ENCODE results near the gene ENOX1. TPM values are rescaled to one million over a fixed set of nuclear protein-coding genes. Genes with fewer than 3 reads are reported as not detected.

The ENOX1 gene
- polyA plus RNA-seq, 2 of the 4 experiments (the other 2 are of a cell fraction) = 0.28 to 0.41 TPM

DNA sequence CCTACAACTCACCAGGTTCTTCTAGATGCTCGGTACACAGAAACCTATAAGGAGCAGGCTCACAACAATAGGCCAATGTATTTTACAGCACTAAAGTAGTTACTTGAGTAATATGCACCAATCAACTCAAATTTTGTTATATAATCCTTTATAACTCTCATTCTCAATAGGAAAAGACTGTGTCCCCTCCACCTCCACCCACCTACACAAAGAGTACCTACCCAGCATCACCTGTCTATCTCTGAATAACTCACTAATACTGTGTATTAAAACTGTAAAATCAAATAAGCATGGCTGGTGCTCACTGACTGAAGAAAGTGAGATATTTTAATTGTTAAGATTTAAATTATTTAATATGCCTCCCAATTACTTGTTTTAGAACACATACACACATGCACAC lies 146.3 kb downstream of the ENOX1 start:
- DNase-seq (ENCODE audit: low read depth in 1 of 2, low spot score in 1 of 2) = no peak
- no peak for ATAC-seq
- H3K9me3 ChIP-seq = no peaks in the 10 kb centered on the region
- H3K4me2 ChIP-seq = no peak overlapping the region
- ChIA-PET CTCF (no interaction called here), POLR2A (no interaction called here)
- 41% methylated on average over 1 of the region's 1 CpG for WGBS (ENCODE audit: missing lambda C conversion rate)
- TF ChIP-seq SREBF2 (IDR thresholded peaks at IDR 0.05) (no peak), GATA3 (IDR thresholded peaks at IDR 0.05; ENCODE audit: borderline replicate concordance) (no peak), KDM5A (IDR thresholded peaks at IDR 0.05) (no peak), HOXB13 (CRISPR knock-in tag; IDR thresholded peaks at IDR 0.05; ENCODE audit: low read depth) (no peak), HEYL (CRISPR knock-in tag; IDR thresholded peaks at IDR 0.05) (no peak), MAFK (IDR thresholded peaks at IDR 0.05; ENCODE audit: partially characterized antibody) (no peak)
- TF ChIP-seq, protein P1, sequence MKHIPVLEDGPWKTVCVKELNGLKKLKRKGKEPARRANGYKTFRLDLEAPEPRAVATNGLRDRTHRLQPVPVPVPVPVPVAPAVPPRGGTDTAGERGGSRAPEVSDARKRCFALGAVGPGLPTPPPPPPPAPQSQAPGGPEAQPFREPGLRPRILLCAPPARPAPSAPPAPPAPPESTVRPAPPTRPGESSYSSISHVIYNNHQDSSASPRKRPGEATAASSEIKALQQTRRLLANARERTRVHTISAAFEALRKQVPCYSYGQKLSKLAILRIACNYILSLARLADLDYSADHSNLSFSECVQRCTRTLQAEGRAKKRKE (CRISPR knock-in tag; IDR thresholded peaks at IDR 0.05; ENCODE audit: low read depth) = no peak
- TF ChIP-seq, protein P2, sequence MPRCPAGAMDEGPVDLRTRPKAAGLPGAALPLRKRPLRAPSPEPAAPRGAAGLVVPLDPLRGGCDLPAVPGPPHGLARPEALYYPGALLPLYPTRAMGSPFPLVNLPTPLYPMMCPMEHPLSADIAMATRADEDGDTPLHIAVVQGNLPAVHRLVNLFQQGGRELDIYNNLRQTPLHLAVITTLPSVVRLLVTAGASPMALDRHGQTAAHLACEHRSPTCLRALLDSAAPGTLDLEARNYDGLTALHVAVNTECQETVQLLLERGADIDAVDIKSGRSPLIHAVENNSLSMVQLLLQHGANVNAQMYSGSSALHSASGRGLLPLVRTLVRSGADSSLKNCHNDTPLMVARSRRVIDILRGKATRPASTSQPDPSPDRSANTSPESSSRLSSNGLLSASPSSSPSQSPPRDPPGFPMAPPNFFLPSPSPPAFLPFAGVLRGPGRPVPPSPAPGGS (IDR thresholded peaks at IDR 0.05) = no peak
- H3K4me3 ChIP-seq = no peak overlapping the region
- FAIRE-seq = no peak
- H3K27ac ChIP-seq = no peak overlapping the region
- no peaks in the 10 kb centered on the region for H3K4me1 ChIP-seq

DNA sequence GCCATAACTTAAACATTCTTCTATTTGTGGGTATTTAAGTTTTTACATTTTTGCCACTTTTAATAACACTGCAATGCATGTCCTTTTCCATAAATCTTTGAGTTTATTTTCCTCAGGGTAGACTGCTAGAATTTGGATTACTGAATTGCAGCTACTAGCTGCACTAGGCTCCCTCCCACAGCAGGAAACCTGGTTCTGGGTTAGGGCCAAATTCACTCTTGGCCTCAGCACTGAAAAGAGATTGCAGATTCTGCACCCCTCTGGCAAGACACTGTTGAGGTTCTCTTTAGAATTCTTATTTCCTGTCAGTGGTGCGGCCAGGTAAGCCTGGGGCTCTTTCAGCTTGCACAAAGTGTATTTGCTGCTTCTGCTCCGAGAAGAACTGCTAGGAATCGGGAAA lies 155.7 kb downstream of the ENOX1 start:
- ChIA-PET POLR2A (no interaction called here), CTCF (no interaction called here)
- TF ChIP-seq MYC (IDR thresholded peaks at IDR 0.05; ENCODE audit: borderline replicate concordance, low read length) (no peak), MAZ (IDR thresholded peaks at IDR 0.05; ENCODE audit: borderline replicate concordance, low read depth, low read length) (no peak), RCOR1 (IDR thresholded peaks at IDR 0.05; ENCODE audit: low read depth, low read length) (no peak), NPAS2 (CRISPR knock-in tag; IDR thresholded peaks at IDR 0.05; ENCODE audit: borderline replicate concordance) (no peak)
- DNase-seq (ENCODE audit: low read depth in 1 of 2, low spot score in 1 of 2) = no peak
- no peak overlapping the region for H3K27ac ChIP-seq
- no peak for FAIRE-seq
- H3K4me3 ChIP-seq = no peak overlapping the region
- WGBS (ENCODE audit: missing lambda C conversion rate) = 37% methylated on average over 3 of the region's 3 CpGs
- no peaks in the 10 kb centered on the region for H3K9me3 ChIP-seq
- H3K4me2 ChIP-seq = no peak overlapping the region
- no peak for ATAC-seq
- no peaks in the 10 kb centered on the region for H3K4me1 ChIP-seq

DNA sequence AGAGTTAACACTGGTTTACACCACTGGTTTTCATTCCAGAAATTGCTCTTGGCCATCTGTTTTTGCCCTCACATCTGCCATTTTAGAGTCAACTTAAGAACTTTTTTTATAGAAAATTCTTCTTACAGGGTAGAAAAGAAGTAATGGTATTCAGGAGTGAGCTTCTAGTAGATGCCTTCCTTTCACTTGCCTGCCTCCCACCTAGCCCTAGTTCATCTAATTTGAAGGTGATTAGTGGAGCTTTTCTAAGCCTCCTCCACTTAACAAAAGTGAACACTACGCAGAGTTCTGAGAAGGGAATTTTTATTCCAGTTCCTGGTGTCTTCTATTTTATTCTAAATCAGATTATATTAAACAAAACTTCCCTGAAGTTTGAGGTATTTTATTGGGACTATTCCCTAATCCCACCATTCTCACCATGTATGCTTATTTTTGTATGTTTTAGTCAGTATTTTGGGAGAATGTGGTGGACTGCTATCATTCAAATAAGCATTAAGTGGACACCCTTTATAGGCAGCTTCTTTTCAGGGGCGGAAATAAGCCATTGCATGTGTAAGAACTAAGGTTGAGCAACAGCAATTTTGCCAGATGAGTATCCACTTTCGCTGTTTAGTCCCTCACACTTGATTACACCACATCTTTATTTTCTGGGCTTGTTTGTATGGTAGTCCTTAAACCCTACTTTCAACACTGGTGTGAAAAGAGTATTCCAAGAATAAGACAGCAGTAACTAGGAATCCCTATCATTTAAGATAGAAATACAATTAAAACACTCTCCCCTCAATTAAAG lies 156.9 kb downstream of the ENOX1 start:
- no peaks in the 10 kb centered on the region for H3K4me1 ChIP-seq
- no peak for TF ChIP-seq EP300 (IDR thresholded peaks at IDR 0.05)
- TF ChIP-seq, protein P3, sequence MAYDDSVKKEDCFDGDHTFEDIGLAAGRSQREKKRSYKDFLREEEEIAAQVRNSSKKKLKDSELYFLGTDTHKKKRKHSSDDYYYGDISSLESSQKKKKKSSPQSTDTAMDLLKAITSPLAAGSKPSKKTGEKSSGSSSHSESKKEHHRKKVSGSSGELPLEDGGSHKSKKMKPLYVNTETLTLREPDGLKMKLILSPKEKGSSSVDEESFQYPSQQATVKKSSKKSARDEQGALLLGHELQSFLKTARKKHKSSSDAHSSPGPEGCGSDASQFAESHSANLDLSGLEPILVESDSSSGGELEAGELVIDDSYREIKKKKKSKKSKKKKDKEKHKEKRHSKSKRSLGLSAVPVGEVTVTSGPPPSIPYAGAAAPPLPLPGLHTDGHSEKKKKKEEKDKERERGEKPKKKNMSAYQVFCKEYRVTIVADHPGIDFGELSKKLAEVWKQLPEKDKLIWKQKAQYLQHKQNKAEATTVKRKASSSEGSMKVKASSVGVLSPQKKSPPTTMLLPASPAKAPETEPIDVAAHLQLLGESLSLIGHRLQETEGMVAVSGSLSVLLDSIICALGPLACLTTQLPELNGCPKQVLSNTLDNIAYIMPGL (CRISPR knock-in tag; IDR thresholded peaks at IDR 0.05; ENCODE audit: borderline replicate concordance) = no peak
- TF ChIP-seq PHF8 (IDR thresholded peaks at IDR 0.05; ENCODE audit: borderline replicate concordance, low read depth) = no peak
- TF ChIP-seq, protein P4, sequence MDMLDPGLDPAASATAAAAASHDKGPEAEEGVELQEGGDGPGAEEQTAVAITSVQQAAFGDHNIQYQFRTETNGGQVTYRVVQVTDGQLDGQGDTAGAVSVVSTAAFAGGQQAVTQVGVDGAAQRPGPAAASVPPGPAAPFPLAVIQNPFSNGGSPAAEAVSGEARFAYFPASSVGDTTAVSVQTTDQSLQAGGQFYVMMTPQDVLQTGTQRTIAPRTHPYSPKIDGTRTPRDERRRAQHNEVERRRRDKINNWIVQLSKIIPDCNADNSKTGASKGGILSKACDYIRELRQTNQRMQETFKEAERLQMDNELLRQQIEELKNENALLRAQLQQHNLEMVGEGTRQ (IDR thresholded peaks at IDR 0.05) = no peak
- no peak for TF ChIP-seq SMC3 (IDR thresholded peaks at IDR 0.05)
- TF ChIP-seq, protein P5, sequence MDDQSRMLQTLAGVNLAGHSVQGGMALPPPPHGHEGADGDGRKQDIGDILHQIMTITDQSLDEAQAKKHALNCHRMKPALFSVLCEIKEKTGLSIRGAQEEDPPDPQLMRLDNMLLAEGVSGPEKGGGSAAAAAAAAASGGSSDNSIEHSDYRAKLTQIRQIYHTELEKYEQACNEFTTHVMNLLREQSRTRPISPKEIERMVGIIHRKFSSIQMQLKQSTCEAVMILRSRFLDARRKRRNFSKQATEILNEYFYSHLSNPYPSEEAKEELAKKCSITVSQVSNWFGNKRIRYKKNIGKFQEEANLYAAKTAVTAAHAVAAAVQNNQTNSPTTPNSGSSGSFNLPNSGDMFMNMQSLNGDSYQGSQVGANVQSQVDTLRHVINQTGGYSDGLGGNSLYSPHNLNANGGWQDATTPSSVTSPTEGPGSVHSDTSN (IDR thresholded peaks at IDR 0.05) = no peak

More for the DNA sequence above, 156.9 kb downstream of the ENOX1 start:
- Histone ChIP-seq H3K27ac (no peak overlapping the region), H3K9me3 (no peaks in the 10 kb centered on the region), H3K4me3 (no peak overlapping the region), H3K4me2 (no peak overlapping the region)
- no peak for FAIRE-seq
- ChIA-PET POLR2A (no interaction called here), CTCF (no interaction called here)
- no peak for ATAC-seq
- no peak for DNase-seq (ENCODE audit: low read depth in 1 of 2, low spot score in 1 of 2)
- WGBS (ENCODE audit: missing lambda C conversion rate) = 38% methylated on average over 3 of the region's 3 CpGs
